ENCODE measurements around the gene NOTO.
"Not testable (repeated sequence)": the region's sequence is repeated elsewhere in the genome, so short reads cannot be mapped to it uniquely, and the experiment has no call there.

GRCh38 chr2:73170341-73170740 is 32.0 kb upstream of the NOTO start:
- TF ChIP-seq, protein P1, sequence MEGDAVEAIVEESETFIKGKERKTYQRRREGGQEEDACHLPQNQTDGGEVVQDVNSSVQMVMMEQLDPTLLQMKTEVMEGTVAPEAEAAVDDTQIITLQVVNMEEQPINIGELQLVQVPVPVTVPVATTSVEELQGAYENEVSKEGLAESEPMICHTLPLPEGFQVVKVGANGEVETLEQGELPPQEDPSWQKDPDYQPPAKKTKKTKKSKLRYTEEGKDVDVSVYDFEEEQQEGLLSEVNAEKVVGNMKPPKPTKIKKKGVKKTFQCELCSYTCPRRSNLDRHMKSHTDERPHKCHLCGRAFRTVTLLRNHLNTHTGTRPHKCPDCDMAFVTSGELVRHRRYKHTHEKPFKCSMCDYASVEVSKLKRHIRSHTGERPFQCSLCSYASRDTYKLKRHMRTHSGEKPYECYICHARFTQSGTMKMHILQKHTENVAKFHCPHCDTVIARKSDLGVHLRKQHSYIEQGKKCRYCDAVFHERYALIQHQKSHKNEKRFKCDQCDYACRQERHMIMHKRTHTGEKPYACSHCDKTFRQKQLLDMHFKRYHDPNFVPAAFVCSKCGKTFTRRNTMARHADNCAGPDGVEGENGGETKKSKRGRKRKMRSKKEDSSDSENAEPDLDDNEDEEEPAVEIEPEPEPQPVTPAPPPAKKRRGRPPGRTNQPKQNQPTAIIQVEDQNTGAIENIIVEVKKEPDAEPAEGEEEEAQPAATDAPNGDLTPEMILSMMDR (IDR thresholded peaks at IDR 0.05; ENCODE audit: insufficient read depth, low read depth, low read length), result not testable (repeated sequence)
- TF ChIP-seq EZH2 (IDR thresholded peaks at IDR 0.05; ENCODE audit: insufficient read depth, low read length), result not testable (repeated sequence)
